B cell (primary cell): ENCODE measurements around the gene ADRA2C. TPM values are rescaled to one million over a fixed set of nuclear protein-coding genes. Genes with fewer than 3 reads are reported as not detected.

Source experiments
- ATAC-seq: fragments of 200-7000 bp; cut with Tn5 transposase; one replicate; pipeline ENCODE4 v1.10.0; 2021; ENCODE audit warnings: low read depth, mild to moderate bottlenecking, moderate number of reproducible peaks, moderate library complexity
- CTCF ChIA-PET: fragments of 350-600 bp; sonication (Branson Sonifier 250); formaldehyde crosslinking; loops from one replicate; lab custom pipeline; 2021; ENCODE audit warnings: antibody characterized with exemption, inconsistent platforms; lab: Charles Lee
- POLR2A ChIA-PET: fragments of 350-600 bp; sonication (Branson Sonifier 250); formaldehyde crosslinking; loops from one replicate; lab custom pipeline; 2021; ENCODE audit warnings: antibody characterized with exemption; lab: Charles Lee
- DNase-seq: peaks from one replicate; pipeline ENCODE4 v3.0.0; 2013
- H2AFZ ChIP-seq: 2 replicates; pipeline ENCODE4 v1.6.1; 2012; ENCODE audit warnings: mild to moderate bottlenecking, low read depth, low read length; ENCODE audit not compliant: insufficient read depth, poor library complexity, severe bottlenecking
- H3K27ac ChIP-seq, 2 donors: 1 replicate in 1 of 2; 2 replicates in 1 of 2; pipeline ENCODE4 v1.5.1; 2012 to 2013; ENCODE audit warnings: low read length in 2 of 2, mild to moderate bottlenecking in 2 of 2, moderate library complexity in 1 of 2
- H3K27me3 ChIP-seq, 4 experiments: fragments of 200-600 bp in 1 of 4; sonication (generic) in 1 of 4; replicated peaks in 1 of 4; 1 replicate in 2 of 4; 2 replicates in 2 of 4; pipeline versions ENCODE4 v1.6.1 to v1.7.0; 2013 to 2016; ENCODE audit warnings: low read length in 3 of 4, mild to moderate bottlenecking in 2 of 4, mixed read lengths in 1 of 4, moderate library complexity in 1 of 4; ENCODE audit not compliant: insufficient read depth in 4 of 4, control insufficient read depth in 3 of 4; ENCODE audit errors: control extremely low read depth in 1 of 4
- H3K36me3 ChIP-seq, 2 experiments: replicated peaks in 1 of 2; 1 replicate in 1 of 2; 2 replicates in 1 of 2; pipeline versions ENCODE4 v1.6.1 to v1.7.1; 2013; ENCODE audit warnings: low read length in 1 of 2; ENCODE audit not compliant: insufficient read depth in 2 of 2, control insufficient read depth in 1 of 2; ENCODE audit errors: control extremely low read depth in 1 of 2, extremely low read depth in 1 of 2
- H3K4me1 ChIP-seq, 2 donors: fragments of 200-600 bp in 1 of 2; sonication (generic) in 1 of 2; 1 replicate in 1 of 2; 2 replicates in 1 of 2; pipeline versions ENCODE4 v1.5.1 to v1.6.1; 2013 to 2017; ENCODE audit warnings: low read length in 2 of 2; ENCODE audit not compliant: control insufficient read depth in 2 of 2, insufficient read depth in 2 of 2
- H3K4me2 ChIP-seq: replicated peaks from 2 replicates; pipeline ENCODE3; 2012; ENCODE audit warnings: mild to moderate bottlenecking, low read depth, low read length; ENCODE audit not compliant: poor library complexity, severe bottlenecking
- H3K4me3 ChIP-seq, 5 experiments: fragments of 200-600 bp in 1 of 5; sonication (generic) in 1 of 5; 1 replicate in 3 of 5; 2 replicates in 2 of 5; pipeline versions ENCODE4 v1.5.1 to v1.7.0; 2011 to 2016; ENCODE audit warnings: low read length in 4 of 5, mild to moderate bottlenecking in 4 of 5, low read depth in 2 of 5, control low read depth in 1 of 5, moderate library complexity in 1 of 5; ENCODE audit not compliant: insufficient read depth in 1 of 5; ENCODE audit errors: control extremely low read depth in 1 of 5, extremely low read depth in 1 of 5
- H3K79me2 ChIP-seq: fragments of 200-600 bp; sonication (generic); one replicate; pipeline ENCODE4 v1.6.0; 2016; ENCODE audit warnings: low read length; ENCODE audit not compliant: control insufficient read depth, insufficient read depth
- H3K9ac ChIP-seq: fragments of 200-600 bp; sonication (generic); 2 replicates; pipeline ENCODE4 v1.6.1; 2017; ENCODE audit warnings: mild to moderate bottlenecking, low read length, moderate library complexity
- H3K9me3 ChIP-seq, 3 donors: one replicate each; pipeline versions ENCODE4 v1.6.1 to v1.7.1; 2013; ENCODE audit warnings: low read length in 2 of 3; ENCODE audit not compliant: control insufficient read depth in 2 of 3, insufficient read depth in 1 of 3; ENCODE audit errors: control extremely low read depth in 1 of 3
- H4K20me1 ChIP-seq: 2 replicates; pipeline ENCODE4 v1.6.0; 2012; ENCODE audit warnings: mild to moderate bottlenecking, low read length; ENCODE audit not compliant: insufficient read depth, control insufficient read depth, poor library complexity, severe bottlenecking
- H3K27ac Mint-ChIP-seq: one replicate; pipeline ENCODE4 v1.8.0; 2021; ENCODE audit warnings: mixed read lengths
- H3K27me3 Mint-ChIP-seq: one replicate; pipeline ENCODE4 v1.8.0; 2021; ENCODE audit warnings: mixed read lengths
- H3K4me1 Mint-ChIP-seq: one replicate; pipeline ENCODE4 v1.8.0; 2021; ENCODE audit warnings: mixed read lengths
- H3K4me3 Mint-ChIP-seq: one replicate; pipeline ENCODE4 v1.8.0; 2021; ENCODE audit warnings: mixed read lengths
- H3K9me3 Mint-ChIP-seq: one replicate; pipeline ENCODE4 v1.8.0; 2022; ENCODE audit warnings: mixed read lengths; ENCODE audit not compliant: insufficient read depth
- EZH2 ChIP-seq: IDR thresholded peaks from 2 replicates; pipeline ENCODE4 v1.6.1; 2012; ENCODE audit warnings: borderline replicate concordance, low read depth, mild to moderate bottlenecking, moderate library complexity, low read length; ENCODE audit not compliant: insufficient read depth, poor library complexity, severe bottlenecking
- WGBS: methylation state at CpG from one replicate; pipeline ENCODE4 v1.1.5; 2013; ENCODE audit warnings: missing lambda C conversion rate; ENCODE audit not compliant: insufficient coverage; 5-methylcytosine and 5-hydroxymethylcytosine counted together
- intact Hi-C: fragments of 100-400 bp; cut with micrococcal nuclease; formaldehyde crosslinking; loops from one replicate; pipeline ENCODE4 v1.10.0; 2022
- polyA plus RNA-seq: library from polyadenylated mRNA; depleted of rRNA; stranded (reverse); fragments of >200 nt; gene quantifications from 2 replicates; pipeline ENCODE4 v1.2.3, GENCODE V29; 2012
- total RNA-seq, 2 donors: library from RNA; stranded (reverse); fragments of 120-200 nt in 1 of 2; gene quantifications; 1 replicate in 1 of 2; 2 replicates in 1 of 2; pipeline versions ENCODE4 v1.2.3 to v1.2.4, GENCODE V29; 2013 to 2022
- TF ChIP-seq, protein P1 (sequence below): fragments of 200-600 bp; IDR thresholded peaks from one replicate; pipeline ENCODE4 v1.8.0; 2022; ENCODE audit warnings: antibody characterized with exemption, mild to moderate bottlenecking

Gene ADRA2C
- total and polyA plus RNA-seq, 2 donors (not counting 1 experiment from before 2014, with no cell fraction given) = not detected

DNA sequence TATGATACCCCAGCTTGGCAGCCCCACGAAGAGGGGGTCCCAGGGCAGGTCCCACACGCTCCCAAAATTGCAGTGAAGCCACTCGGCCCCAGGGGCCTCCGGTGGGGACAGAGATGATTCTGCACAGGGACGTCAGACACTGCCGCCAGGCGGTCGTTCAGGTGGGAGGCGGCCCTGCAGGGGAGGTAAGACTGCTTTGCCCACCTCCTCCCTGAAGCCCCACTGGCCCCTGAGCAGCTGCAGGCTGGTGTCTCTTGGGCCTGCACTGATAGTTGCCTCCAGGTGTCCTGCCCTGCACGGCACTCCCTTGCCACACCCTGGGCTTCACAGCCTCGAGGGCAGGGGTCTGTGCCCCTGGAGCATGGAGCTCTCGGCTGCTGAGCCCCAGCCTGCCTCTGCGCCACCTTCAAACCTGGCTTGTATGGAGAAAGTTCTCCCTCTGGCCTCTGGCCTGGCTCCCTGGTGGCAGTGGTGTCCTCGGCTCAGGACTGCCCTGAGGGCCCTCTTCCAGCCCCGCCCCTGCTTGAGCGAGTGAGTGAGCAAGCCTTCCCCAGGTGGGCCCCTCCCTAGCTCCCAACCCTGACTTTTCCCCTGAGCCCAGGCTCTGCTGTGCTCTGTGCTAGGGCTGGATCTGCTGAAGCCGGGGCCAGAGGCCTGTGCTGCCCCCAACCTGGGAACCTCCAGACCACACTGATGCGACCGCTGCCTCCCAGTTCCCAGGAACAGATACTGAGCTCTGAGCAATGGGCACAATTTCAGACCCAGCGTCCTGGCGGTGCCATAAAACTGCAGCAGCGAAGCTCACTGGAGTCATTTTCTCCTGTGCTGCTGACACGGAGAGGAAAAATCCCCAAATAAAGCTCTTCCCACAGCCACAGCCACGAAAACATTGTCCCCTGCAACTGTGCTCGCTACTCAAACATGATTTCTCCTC lies 16.1 kb downstream of the ADRA2C start:
- Histone ChIP-seq H3K36me3 (no peaks in the 10 kb centered on the region), H3K9me3 (peaks cover 0 to 25% (median 0%) of the 10 kb centered on the region in 3 donors), H3K27me3 (peaks cover 0 to 4% (median 0%) of the 10 kb centered on the region in 4 experiments), H3K79me2 (no peaks in the 10 kb centered on the region), H3K4me1 (no peaks in the 10 kb centered on the region), H2AFZ (no peak overlapping the region), H3K9ac (no peak overlapping the region), H3K27ac (no peak overlapping the region), H3K4me2 (no peak overlapping the region), H3K4me3 (no peak overlapping the region), H4K20me1 (no peaks in the 10 kb centered on the region)
- no peak overlapping the region for H3K4me3 Mint-ChIP-seq
- no peaks in the 10 kb centered on the region for H3K4me1 Mint-ChIP-seq
- ATAC-seq (no peak), DNase-seq (no peak)
- H3K27me3 Mint-ChIP-seq = no peaks in the 10 kb centered on the region
- H3K27ac Mint-ChIP-seq = no peak overlapping the region
- WGBS = 87% methylated on average over 25 of the region's 25 CpGs
- TF ChIP-seq EZH2 = no peak
- TF ChIP-seq, protein P1, sequence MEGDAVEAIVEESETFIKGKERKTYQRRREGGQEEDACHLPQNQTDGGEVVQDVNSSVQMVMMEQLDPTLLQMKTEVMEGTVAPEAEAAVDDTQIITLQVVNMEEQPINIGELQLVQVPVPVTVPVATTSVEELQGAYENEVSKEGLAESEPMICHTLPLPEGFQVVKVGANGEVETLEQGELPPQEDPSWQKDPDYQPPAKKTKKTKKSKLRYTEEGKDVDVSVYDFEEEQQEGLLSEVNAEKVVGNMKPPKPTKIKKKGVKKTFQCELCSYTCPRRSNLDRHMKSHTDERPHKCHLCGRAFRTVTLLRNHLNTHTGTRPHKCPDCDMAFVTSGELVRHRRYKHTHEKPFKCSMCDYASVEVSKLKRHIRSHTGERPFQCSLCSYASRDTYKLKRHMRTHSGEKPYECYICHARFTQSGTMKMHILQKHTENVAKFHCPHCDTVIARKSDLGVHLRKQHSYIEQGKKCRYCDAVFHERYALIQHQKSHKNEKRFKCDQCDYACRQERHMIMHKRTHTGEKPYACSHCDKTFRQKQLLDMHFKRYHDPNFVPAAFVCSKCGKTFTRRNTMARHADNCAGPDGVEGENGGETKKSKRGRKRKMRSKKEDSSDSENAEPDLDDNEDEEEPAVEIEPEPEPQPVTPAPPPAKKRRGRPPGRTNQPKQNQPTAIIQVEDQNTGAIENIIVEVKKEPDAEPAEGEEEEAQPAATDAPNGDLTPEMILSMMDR = no peak
- no peaks in the 10 kb centered on the region for H3K9me3 Mint-ChIP-seq
- ChIA-PET CTCF (no interaction called here), POLR2A (interaction anchor here (0.6 kb wide), 1 partner anchor 512 kb away, joined by 4 read pairs; no protein-coding TSS in a partner anchor)
- intact Hi-C loops = no loop called here

DNA sequence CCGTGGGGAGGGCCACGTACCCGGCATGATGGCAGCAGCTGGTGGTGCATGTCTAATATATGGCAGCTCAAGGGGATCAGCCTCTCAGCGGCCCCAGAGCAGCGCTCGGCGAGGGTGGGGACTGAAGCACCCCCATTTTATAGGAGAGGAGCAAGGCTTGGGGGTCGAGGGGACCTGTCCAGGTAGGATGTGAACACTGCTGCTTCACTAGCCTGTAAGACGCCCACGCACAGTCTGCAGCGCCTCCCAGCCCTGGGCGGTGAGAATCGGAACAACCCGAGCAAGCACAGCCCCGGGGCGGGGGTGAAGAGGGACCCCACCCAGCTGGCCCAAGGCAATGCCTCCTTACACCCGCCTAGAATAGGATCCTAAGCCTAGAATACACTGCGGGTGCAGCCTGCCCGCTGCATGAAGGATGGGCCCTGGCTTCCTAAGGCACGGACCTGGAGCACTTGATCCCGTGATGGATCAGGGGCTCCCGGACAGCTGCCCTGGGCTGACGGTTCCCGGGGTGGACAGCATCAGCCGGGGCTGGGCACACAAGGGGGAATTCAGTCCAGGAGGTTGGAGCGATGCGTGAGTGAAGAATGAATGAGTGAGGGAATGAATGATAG lies 17.6 kb downstream of the ADRA2C start:
- Histone ChIP-seq H3K27ac (no peak overlapping the region), H4K20me1 (no peaks in the 10 kb centered on the region), H3K4me1 (no peaks in the 10 kb centered on the region), H3K9me3 (peaks cover 0 to 23% (median 0%) of the 10 kb centered on the region in 3 donors), H3K79me2 (no peaks in the 10 kb centered on the region), H3K4me2 (no peak overlapping the region), H3K27me3 (peaks cover 0 to 4% (median 0%) of the 10 kb centered on the region in 4 experiments), H2AFZ (no peak overlapping the region), H3K36me3 (no peaks in the 10 kb centered on the region), H3K4me3 (no peak overlapping the region), H3K9ac (no peak overlapping the region)
- CTCF ChIA-PET = no interaction called here
- ATAC-seq (no peak), DNase-seq (no peak)
- TF ChIP-seq, protein P1 = no peak
- TF ChIP-seq EZH2 = no peak
- H3K4me1 Mint-ChIP-seq = no peaks in the 10 kb centered on the region
- H3K27ac Mint-ChIP-seq = no peak overlapping the region
- 52% methylated on average over 25 of the region's 27 CpGs for WGBS
- POLR2A ChIA-PET = no interaction called here
- intact Hi-C loops = no loop called here
- H3K4me3 Mint-ChIP-seq = no peak overlapping the region
- H3K9me3 Mint-ChIP-seq = no peaks in the 10 kb centered on the region
- no peaks in the 10 kb centered on the region for H3K27me3 Mint-ChIP-seq
